Retinal pigment epithelial cell (primary cell): Measurements from ENCODE around the gene NLGN4Y.

ENCODE experiments used
- DNase-seq: peaks from one replicate; pipeline ENCODE4 v3.0.0-alpha.2; 2010; ENCODE audit warnings: low read depth
- H3K4me3 ChIP-seq: 2 replicates; pipeline ENCODE4 v1.5.1; 2011; ENCODE audit warnings: mild to moderate bottlenecking, low read length, control low read depth, moderate library complexity
- TF ChIP-seq, protein P1 (sequence below): conservative IDR thresholded peaks from 2 replicates; pipeline ENCODE4 v1.5.1; 2011; ENCODE audit warnings: low read depth, low read length, control low read depth, inconsistent platforms

Gene NLGN4Y

DNA sequence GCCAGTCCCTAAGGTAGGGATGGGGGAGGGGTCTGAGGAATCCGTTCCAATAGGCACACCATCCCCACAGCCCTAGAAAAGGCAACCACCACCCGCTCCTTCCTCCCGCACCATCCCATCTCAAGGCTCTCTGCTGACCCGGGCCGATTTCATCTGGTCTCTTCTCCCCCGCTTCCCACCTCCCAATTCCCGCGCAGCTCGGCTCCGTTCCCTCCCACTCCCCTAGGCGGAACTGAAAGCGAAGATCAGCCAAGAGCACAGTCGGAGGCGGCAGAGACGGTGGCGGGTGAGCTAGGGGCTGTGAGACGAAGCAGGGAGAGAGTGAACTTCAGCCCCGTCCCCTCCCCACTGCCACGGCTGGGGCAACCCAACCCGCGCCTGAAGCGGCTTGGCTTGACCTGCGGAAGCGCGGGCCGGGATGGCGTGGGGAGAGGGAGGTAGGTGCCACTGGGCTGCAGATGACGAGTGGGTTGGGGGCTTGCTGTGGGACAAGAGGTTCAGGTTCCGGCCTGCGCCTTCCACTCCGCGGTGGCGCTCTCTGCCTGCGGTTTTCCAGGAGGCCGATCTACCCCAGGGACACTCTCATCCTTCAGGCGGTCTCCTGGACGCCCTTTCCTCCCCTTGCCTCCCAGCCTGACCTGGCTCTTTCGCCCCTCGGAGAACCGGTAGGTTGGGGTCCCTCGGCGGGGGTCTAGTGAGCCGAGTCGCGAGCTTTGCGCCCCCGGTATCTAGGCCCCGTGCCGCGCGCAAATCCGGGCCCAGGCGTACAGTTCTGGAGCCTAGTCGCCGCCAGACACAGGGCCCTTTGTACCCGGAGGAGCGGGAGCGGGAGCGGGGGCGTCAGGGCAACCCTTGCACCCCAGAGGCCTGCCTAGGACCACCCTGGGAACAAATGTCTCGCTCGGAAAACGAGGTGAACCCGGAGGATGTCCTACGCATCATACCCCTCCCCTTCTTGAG is at the start of gene NLGN4Y:
NLGN4Y (plus strand) TSS at position 258 of the 960 bp plus-strand sequence. CDS start 97,591 bp downstream, outside the sequence.
- no peak for DNase-seq

DNA sequence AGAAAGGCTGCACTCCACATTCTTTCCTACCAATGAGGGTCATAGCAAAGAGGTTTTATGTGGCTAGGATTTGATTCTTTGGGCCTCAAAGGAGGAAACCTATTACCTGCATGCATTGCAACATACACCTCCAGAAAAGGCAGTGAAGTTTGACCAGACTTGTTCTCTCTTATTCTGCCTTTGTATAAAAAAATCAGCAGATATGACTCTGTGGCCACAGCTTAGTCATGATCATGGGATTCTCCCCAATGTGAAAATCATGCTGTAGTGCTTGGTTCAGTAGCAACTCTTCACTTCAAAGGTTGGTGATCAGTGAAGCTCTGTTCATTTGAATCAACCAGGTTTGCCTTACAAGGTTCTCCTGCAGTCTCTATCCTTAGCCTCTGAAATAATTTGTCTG is 38.4 kb upstream of the NLGN4Y start:
- no peak for DNase-seq
- TF ChIP-seq, protein P1, sequence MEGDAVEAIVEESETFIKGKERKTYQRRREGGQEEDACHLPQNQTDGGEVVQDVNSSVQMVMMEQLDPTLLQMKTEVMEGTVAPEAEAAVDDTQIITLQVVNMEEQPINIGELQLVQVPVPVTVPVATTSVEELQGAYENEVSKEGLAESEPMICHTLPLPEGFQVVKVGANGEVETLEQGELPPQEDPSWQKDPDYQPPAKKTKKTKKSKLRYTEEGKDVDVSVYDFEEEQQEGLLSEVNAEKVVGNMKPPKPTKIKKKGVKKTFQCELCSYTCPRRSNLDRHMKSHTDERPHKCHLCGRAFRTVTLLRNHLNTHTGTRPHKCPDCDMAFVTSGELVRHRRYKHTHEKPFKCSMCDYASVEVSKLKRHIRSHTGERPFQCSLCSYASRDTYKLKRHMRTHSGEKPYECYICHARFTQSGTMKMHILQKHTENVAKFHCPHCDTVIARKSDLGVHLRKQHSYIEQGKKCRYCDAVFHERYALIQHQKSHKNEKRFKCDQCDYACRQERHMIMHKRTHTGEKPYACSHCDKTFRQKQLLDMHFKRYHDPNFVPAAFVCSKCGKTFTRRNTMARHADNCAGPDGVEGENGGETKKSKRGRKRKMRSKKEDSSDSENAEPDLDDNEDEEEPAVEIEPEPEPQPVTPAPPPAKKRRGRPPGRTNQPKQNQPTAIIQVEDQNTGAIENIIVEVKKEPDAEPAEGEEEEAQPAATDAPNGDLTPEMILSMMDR, result no peak
- H3K4me3 ChIP-seq, result no peak overlapping the region

More for the DNA sequence above, at the start of gene NLGN4Y:
- H3K4me3 ChIP-seq, result no peak within 1 kb of the TSS
- TF ChIP-seq, protein P1, result no peak

DNA sequence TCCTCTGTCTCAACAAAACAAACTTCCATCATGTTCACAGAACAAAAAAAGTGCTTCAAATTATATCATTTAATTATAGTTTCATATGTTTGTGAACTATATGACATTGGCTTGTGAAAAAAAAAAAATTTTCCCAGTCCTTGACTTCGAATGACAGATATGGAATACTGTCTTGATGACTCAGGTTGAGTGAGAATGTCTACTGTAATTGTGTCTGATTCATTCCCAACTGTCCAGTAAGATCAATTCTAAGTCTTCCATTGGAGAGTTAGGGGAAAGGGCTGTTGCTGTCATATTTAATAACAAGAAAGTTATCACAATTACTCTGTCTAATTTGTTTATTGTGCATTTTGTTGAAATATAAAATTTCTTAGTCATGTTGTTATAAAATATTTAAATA is 34.1 kb upstream of the NLGN4Y start:
- no peak overlapping the region for H3K4me3 ChIP-seq
- no peak for DNase-seq
- TF ChIP-seq, protein P1, result no peak

DNA sequence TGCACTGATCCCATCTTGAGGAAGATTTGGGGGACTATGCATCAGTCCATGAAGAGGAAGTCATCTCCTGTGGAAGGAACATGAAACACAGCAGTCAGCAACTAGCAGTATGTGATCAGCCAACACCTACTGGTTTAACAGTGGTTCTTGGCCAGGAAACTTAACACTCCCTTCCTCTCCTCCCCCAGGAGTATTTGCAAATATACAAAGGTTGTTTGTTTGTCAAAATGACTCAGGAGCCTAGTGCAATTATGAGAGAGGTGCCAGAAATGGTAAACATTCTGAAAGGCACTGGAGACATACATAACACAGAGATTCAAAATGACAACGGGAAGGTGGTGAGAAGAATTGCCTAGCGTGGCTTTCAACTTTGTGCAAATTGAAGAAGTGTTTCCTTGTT is 26.3 kb upstream of the NLGN4Y start:
- TF ChIP-seq, protein P1, result no peak
- H3K4me3 ChIP-seq, result no peak overlapping the region
- no peak for DNase-seq

DNA sequence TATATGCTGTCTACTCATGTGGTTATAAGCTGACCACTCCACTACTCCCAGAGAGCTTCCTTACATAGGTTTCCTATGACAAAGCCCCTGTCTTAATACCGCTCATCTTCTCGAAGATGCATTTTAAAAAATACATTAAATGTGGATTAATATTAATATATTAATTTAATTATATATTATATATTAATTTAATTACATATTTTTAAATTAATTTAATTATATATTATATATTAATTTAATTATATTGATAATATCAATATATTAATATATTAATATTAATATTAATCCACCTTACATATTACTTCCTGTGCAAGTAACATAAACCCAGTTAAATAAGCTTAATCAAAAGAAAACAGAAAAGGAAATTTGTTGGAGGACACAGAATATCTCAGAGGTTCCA is 19.7 kb upstream of the NLGN4Y start:
- no peak for DNase-seq
- no peak overlapping the region for H3K4me3 ChIP-seq
- TF ChIP-seq, protein P1, result no peak

DNA sequence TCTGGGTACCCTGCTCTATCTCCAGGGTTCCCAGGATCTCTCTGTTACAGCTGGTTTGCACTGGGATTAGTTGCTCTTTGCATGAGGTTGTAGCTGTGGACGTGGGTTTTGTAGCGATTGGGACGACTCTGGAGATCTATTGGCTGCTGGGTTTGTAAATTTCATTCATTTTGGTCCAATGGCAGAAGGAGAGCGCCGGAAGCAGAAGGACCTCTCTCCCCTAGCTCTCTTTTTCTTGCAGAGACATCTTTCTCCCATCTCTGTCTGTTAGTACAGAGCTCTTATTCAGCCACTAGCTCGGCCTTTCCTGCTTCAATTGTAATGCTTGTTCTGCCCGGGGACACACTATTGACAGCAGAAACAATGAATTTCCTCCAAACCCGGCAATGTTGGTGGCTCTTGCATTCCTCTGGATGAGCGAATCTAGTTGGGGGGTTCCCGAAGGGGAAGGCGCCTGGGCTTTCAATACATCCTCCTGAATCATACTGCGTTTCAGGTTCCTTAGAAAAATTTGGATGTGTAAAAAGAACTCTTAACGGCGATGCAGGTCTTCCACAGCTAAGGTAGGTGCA is 1.9 kb upstream of the NLGN4Y start:
- TF ChIP-seq, protein P1, result no peak
- no peak for DNase-seq
- no peak overlapping the region for H3K4me3 ChIP-seq
